Caco-2 (cell line): ENCODE results near the gene NFKB1. TPM values are rescaled to one million over a fixed set of nuclear protein-coding genes. Genes with fewer than 3 reads are reported as not detected.
"Not testable (repeated sequence)": the region's sequence is repeated elsewhere in the genome, so short reads cannot be mapped to it uniquely, and the experiment has no call there.

Source experiments
- BruUV-seq: library from RNA; stranded (reverse); fragments of 400-500 nt; replicated peaks from 2 replicates; lab custom pipeline; 2021; lab: Mats Ljungman, UMichigan
- CTCF ChIA-PET: fragments of 300-600 bp; sonication (Branson Sonifier 250); formaldehyde crosslinking; loops from one replicate; lab custom pipeline; 2022; ENCODE audit warnings: antibody characterized with exemption; lab: Charles Lee
- POLR2A ChIA-PET: fragments of 300-600 bp; sonication (Branson Sonifier 250); formaldehyde crosslinking; loops from one replicate; lab custom pipeline; 2022; ENCODE audit warnings: antibody characterized with exemption; lab: Charles Lee
- DNase-seq, 2 experiments: peaks; one replicate each; pipeline versions ENCODE4 v3.0.0 to v3.0.0-alpha.2; 2020 to 2022
- H3K27me3 ChIP-seq: replicated peaks from 2 replicates; pipeline ENCODE4 v1.6.0; 2011; ENCODE audit warnings: low read length; ENCODE audit not compliant: control insufficient read depth, insufficient read depth
- H3K36me3 ChIP-seq: 2 replicates; pipeline ENCODE4 v1.5.1; 2011; ENCODE audit warnings: low read length; ENCODE audit not compliant: control insufficient read depth, insufficient read depth
- H3K4me1 ChIP-seq: fragments of 250-450 bp; sonication (Bioruptor Pico); 2 replicates; pipeline ENCODE4 v1.5.1; 2020; ENCODE audit warnings: mild to moderate bottlenecking
- H3K4me3 ChIP-seq: 2 replicates; pipeline ENCODE4 v1.5.1; 2011; ENCODE audit warnings: low read depth, mild to moderate bottlenecking, control low read depth, low read length
- H3K9me3 ChIP-seq: fragments of 250-450 bp; sonication (Bioruptor Pico); 2 replicates; pipeline ENCODE4 v1.5.1; 2020; ENCODE audit warnings: mild to moderate bottlenecking, moderate library complexity
- H3K27ac Mint-ChIP-seq: one replicate; pipeline ENCODE4 v1.8.0; 2022; ENCODE audit warnings: mixed read lengths; ENCODE audit not compliant: unreplicated experiment
- H3K27me3 Mint-ChIP-seq: one replicate; pipeline ENCODE4 v1.8.0; 2022; ENCODE audit warnings: mixed read lengths; ENCODE audit not compliant: insufficient read depth, unreplicated experiment
- H3K36me3 Mint-ChIP-seq: one replicate; pipeline ENCODE4 v1.8.0; 2022; ENCODE audit warnings: mild to moderate bottlenecking, mixed read lengths; ENCODE audit not compliant: insufficient read depth, unreplicated experiment
- H3K4me1 Mint-ChIP-seq: one replicate; pipeline ENCODE4 v1.8.0; 2022; ENCODE audit warnings: low read depth, mixed read lengths; ENCODE audit not compliant: unreplicated experiment
- H3K4me3 Mint-ChIP-seq: one replicate; pipeline ENCODE4 v1.8.0; 2022; ENCODE audit warnings: mild to moderate bottlenecking, moderate library complexity, mixed read lengths; ENCODE audit not compliant: unreplicated experiment
- H3K9me3 Mint-ChIP-seq: one replicate; pipeline ENCODE4 v1.8.0; 2022; ENCODE audit warnings: mixed read lengths; ENCODE audit not compliant: unreplicated experiment
- CTCF ChIP-seq, 2 experiments: fragments of 200-600 bp in 1 of 2; IDR thresholded peaks; 1 replicate in 1 of 2; 2 replicates in 1 of 2; pipeline versions ENCODE4 v1.5.1 to v1.8.0; 2011 to 2022; ENCODE audit warnings: antibody characterized with exemption in 1 of 2, control low read depth in 1 of 2, inconsistent platforms in 1 of 2, low read depth in 1 of 2, low read length in 1 of 2, mild to moderate bottlenecking in 1 of 2, moderate library complexity in 1 of 2; ENCODE audit not compliant: insufficient read depth in 1 of 2, severe bottlenecking in 1 of 2, unreplicated experiment in 1 of 2
- intact Hi-C: fragments of 100-400 bp; cut with micrococcal nuclease; formaldehyde crosslinking; loops from one replicate; pipeline ENCODE4 v1.10.0; 2022; ENCODE audit not compliant: unreplicated experiment
- total RNA-seq: library from RNA; stranded (reverse); gene quantifications from 2 replicates; pipeline ENCODE4 v1.2.3, GENCODE V29; 2022

The NFKB1 gene
- total RNA-seq, 1 experiment from 2014 or later = 33.0 TPM

GRCh38 chr4:102566426-102566825, 65.3 kb downstream of the NFKB1 start:
- Mint-ChIP-seq H3K36me3 (peaks cover 7% of the 10 kb centered on the region), H3K9me3 (no peaks in the 10 kb centered on the region), H3K4me3 (no peak overlapping the region), H3K4me1 (peaks cover 2% of the 10 kb centered on the region), H3K27me3 (no peaks in the 10 kb centered on the region), H3K27ac (no peak overlapping the region)
- Histone ChIP-seq H3K4me3 (no peak overlapping the region), H3K9me3 (peaks cover 8% of the 10 kb centered on the region; the same call in 1 of the 2 replicates), H3K36me3 (peaks cover 2% of the 10 kb centered on the region; the same call in 1 of the 2 replicates), H3K27me3 (no peaks in the 10 kb centered on the region), H3K4me1 (peaks cover 24% of the 10 kb centered on the region)
- CTCF ChIA-PET = no interaction called here
- BruUV-seq = no TSS peak
- no peak for DNase-seq
- TF ChIP-seq CTCF (IDR thresholded peaks at IDR 0.05; ENCODE audit: insufficient read depth in 1 of 2, low read depth in 1 of 2, low read length in 1 of 2, severe bottlenecking in 1 of 2, unreplicated experiment in 1 of 2) = no peak
- intact Hi-C loops = loop anchor here (5.0 kb wide), 1 partner anchor 64 kb away; the partner anchor contains the start of gene NFKB1
- POLR2A ChIA-PET = no interaction called here

- H3K27ac Mint-ChIP-seq = no peak overlapping the region
- no peak for DNase-seq
- CTCF ChIA-PET = no interaction called here
- H3K4me3 ChIP-seq = no peak overlapping the region
- POLR2A ChIA-PET = no interaction called here
- H3K27me3 ChIP-seq = no peaks in the 10 kb centered on the region
- H3K9me3 Mint-ChIP-seq = no peaks in the 10 kb centered on the region
- H3K36me3 Mint-ChIP-seq = peaks cover 7% of the 10 kb centered on the region
- no peaks in the 10 kb centered on the region for H3K4me1 Mint-ChIP-seq
- no peak overlapping the region for H3K4me3 Mint-ChIP-seq
- peaks cover 8% of the 10 kb centered on the region; the same call in 1 of the 2 replicates for H3K9me3 ChIP-seq
- intact Hi-C loops = loop anchor here (5.0 kb wide), 1 partner anchor 65 kb away; the partner anchor contains the start of gene NFKB1
- TSS peak; percentile 10 for BruUV-seq
- TF ChIP-seq CTCF (IDR thresholded peaks at IDR 0.05; ENCODE audit: insufficient read depth in 1 of 2, low read depth in 1 of 2, low read length in 1 of 2, severe bottlenecking in 1 of 2, unreplicated experiment in 1 of 2) = no peak
- H3K27me3 Mint-ChIP-seq = no peaks in the 10 kb centered on the region
- peaks cover 24% of the 10 kb centered on the region for H3K4me1 ChIP-seq
- peaks cover 2% of the 10 kb centered on the region; the same call in 1 of the 2 replicates for H3K36me3 ChIP-seq
Observed at GRCh38 chr4:102567427-102567826, 66.3 kb downstream of the NFKB1 start.

- no peak overlapping the region for H3K4me3 Mint-ChIP-seq
- Histone ChIP-seq H3K4me3 (no peak overlapping the region), H3K9me3 (peaks cover 8% of the 10 kb centered on the region; the same call in 1 of the 2 replicates), H3K27me3 (no peaks in the 10 kb centered on the region), H3K4me1 (peaks cover 24% of the 10 kb centered on the region), H3K36me3 (no peaks in the 10 kb centered on the region)
- CTCF ChIA-PET = no interaction called here
- BruUV-seq = no TSS peak
- POLR2A ChIA-PET = no interaction called here
- no peak for TF ChIP-seq CTCF (IDR thresholded peaks at IDR 0.05; ENCODE audit: insufficient read depth in 1 of 2, low read depth in 1 of 2, low read length in 1 of 2, severe bottlenecking in 1 of 2, unreplicated experiment in 1 of 2)
- intact Hi-C loops = loop anchor here (5.0 kb wide), 1 partner anchor 67 kb away; the partner anchor contains the start of gene NFKB1
- H3K4me1 Mint-ChIP-seq = no peaks in the 10 kb centered on the region
- DNase-seq = peak in 1 of 2 experiments; percentile 31
- peak overlapping the region; percentile 45 for H3K27ac Mint-ChIP-seq
- no peaks in the 10 kb centered on the region for H3K9me3 Mint-ChIP-seq
- peaks cover 7% of the 10 kb centered on the region for H3K36me3 Mint-ChIP-seq
- H3K27me3 Mint-ChIP-seq = no peaks in the 10 kb centered on the region
Observed at GRCh38 chr4:102569200-102569599, 68.0 kb downstream of the NFKB1 start.

- H3K9me3 Mint-ChIP-seq, POLR2A ChIA-PET, intact Hi-C loops, CTCF ChIA-PET, H3K27ac Mint-ChIP-seq, H3K4me3 Mint-ChIP-seq, H3K9me3 ChIP-seq, H3K4me3 ChIP-seq, DNase-seq, BruUV-seq, H3K4me1 Mint-ChIP-seq, H3K27me3 ChIP-seq, H3K27me3 Mint-ChIP-seq, H3K36me3 ChIP-seq, H3K36me3 Mint-ChIP-seq: not testable (repeated sequence)
- H3K4me1 ChIP-seq = peaks cover 24% of the 10 kb centered on the region
Observed at GRCh38 chr4:102570211-102570610, 69.1 kb downstream of the NFKB1 start.
